Suprapubic skin (tissue), 4 donors: ENCODE results near the gene ANKRD39.

Experiments
- POLR2A ChIP-seq, 2 donors: fragments of 450-650 bp; IDR thresholded peaks; one replicate each; pipeline ENCODE4 v1.6.1; 2017; ENCODE audit warnings: antibody characterized with exemption in 2 of 2, mild to moderate bottlenecking in 2 of 2, moderate library complexity in 2 of 2
- POLR2AphosphoS5 ChIP-seq, 3 donors: sonication (generic); formaldehyde crosslinking; IDR thresholded peaks; one replicate each; pipeline ENCODE4 v1.6.1; 2017; ENCODE audit warnings: antibody characterized with exemption in 3 of 3
- TF ChIP-seq, protein P1 (sequence below), 2 donors: fragments of 200-600 bp in 1 of 2; fragments of 450-650 bp in 1 of 2; sonication (generic) in 1 of 2; IDR thresholded peaks; one replicate each; pipeline ENCODE4 v1.5.1; 2016 to 2019; ENCODE audit warnings: antibody characterized with exemption in 2 of 2, mild to moderate bottlenecking in 1 of 2, moderate library complexity in 1 of 2

GRCh38 chr2:96799623-96799935, 58.2 kb downstream of the ANKRD39 start:
- TF ChIP-seq, protein P1, sequence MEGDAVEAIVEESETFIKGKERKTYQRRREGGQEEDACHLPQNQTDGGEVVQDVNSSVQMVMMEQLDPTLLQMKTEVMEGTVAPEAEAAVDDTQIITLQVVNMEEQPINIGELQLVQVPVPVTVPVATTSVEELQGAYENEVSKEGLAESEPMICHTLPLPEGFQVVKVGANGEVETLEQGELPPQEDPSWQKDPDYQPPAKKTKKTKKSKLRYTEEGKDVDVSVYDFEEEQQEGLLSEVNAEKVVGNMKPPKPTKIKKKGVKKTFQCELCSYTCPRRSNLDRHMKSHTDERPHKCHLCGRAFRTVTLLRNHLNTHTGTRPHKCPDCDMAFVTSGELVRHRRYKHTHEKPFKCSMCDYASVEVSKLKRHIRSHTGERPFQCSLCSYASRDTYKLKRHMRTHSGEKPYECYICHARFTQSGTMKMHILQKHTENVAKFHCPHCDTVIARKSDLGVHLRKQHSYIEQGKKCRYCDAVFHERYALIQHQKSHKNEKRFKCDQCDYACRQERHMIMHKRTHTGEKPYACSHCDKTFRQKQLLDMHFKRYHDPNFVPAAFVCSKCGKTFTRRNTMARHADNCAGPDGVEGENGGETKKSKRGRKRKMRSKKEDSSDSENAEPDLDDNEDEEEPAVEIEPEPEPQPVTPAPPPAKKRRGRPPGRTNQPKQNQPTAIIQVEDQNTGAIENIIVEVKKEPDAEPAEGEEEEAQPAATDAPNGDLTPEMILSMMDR (IDR thresholded peaks at IDR 0.05): no peak
- no peak for TF ChIP-seq POLR2A (IDR thresholded peaks at IDR 0.05)
- no peak for TF ChIP-seq POLR2AphosphoS5 (IDR thresholded peaks at IDR 0.05)
